ENCODE measurements around the gene TPM2. TPM values are rescaled to one million over a fixed set of nuclear protein-coding genes. Genes with fewer than 3 reads are reported as not detected.

TPM2 gene
- total RNA-seq: 17.1 and 24.1 TPM in 2 replicates

DNA sequence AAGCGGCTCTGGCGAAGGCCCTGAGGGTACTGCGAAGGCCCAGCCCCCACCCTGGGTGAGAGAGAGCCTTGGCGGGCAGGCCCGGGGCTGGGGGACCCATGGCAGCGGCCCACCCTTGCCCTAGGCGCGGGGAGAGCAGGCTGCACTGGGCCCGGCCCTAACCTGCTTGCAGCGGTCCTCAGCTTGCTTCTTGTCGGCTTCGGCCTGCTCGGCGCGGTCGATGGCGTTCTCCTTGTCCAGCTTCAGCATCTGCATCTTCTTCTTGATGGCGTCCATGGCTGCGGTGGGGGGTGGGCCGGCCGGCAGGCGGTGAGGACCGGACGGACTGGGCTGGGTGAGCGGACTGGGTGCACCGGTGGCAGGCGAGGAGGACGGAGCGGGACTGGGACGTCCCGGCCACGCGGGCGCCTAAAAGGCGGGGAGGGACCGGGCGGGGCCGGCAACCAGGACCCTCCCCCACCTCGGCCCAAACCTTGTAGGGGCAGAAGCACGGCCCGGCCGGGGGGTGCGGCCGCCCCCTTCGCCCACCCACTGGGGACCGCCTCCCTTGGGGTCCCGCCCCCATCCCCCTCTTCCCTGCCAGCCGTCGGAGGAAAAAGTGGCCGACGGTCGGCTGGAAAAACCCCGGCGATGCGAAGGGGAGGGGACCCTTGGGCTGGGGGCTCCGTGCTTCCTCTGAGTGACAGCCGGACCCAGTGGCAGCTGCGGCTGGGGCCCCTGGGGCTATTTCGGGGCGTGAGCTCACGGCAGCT is at the start of gene TPM2:
Gene TPM2 (minus strand): TSS at position 384 of the 752 bp plus-strand sequence. CDS start 108 bp downstream, at position 276.

DNA sequence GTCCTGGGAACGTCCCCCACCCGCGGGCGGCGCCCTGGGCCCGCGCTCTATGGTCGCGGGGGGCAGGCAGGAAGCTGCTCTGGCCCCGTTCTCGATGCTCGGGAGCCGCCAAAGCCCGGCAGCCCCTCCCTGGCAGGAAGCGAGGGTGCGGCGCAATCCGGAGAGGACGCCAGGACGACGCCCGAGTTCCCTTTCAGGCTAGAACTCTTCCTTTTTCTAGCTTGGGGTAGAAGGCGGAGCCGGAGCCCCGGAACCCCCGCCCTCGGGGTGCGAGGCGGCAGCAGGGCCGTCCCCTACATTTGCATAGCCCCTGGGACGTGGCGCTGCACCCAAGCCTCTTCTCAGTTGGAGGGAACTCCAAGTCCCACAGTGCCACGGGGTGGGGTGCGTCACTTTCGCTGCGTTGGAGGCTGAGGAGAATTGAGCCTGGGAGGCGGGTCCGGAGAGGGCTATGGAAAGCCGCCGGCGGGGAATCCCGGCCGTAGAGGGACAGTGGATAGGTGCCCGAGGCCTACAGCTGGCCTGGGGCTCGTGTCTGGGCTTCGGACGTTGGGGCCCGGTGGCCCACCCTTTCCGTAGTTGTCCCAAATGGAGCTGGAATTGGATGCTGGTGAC is 42.6 kb upstream of the TPM2 start, which contains the start of the genes CREB3 and TLN1:
Gene CREB3 (plus strand): TSS at position 482 of the 615 bp plus-strand sequence. CDS start 107 bp downstream, at position 589.
Gene TLN1 (minus strand): TSS at position 11 of the 615 bp plus-strand sequence. CDS start 6,501 bp downstream, outside the sequence.

GRCh38 chr9:35673132-35674024 is 16.3 kb downstream of the TPM2 start, which contains the start of gene CA9:
TSS of gene CA9 (plus strand) at chr9:35673928. CDS start at chr9:35673960, 32 bp downstream.

GRCh38 chr9:35664531-35665470 is 24.9 kb downstream of the TPM2 start, which contains the start of gene ARHGEF39:
TSS of gene ARHGEF39 (minus strand) at chr9:35665195. CDS start at chr9:35665169, 26 bp downstream.

DNA sequence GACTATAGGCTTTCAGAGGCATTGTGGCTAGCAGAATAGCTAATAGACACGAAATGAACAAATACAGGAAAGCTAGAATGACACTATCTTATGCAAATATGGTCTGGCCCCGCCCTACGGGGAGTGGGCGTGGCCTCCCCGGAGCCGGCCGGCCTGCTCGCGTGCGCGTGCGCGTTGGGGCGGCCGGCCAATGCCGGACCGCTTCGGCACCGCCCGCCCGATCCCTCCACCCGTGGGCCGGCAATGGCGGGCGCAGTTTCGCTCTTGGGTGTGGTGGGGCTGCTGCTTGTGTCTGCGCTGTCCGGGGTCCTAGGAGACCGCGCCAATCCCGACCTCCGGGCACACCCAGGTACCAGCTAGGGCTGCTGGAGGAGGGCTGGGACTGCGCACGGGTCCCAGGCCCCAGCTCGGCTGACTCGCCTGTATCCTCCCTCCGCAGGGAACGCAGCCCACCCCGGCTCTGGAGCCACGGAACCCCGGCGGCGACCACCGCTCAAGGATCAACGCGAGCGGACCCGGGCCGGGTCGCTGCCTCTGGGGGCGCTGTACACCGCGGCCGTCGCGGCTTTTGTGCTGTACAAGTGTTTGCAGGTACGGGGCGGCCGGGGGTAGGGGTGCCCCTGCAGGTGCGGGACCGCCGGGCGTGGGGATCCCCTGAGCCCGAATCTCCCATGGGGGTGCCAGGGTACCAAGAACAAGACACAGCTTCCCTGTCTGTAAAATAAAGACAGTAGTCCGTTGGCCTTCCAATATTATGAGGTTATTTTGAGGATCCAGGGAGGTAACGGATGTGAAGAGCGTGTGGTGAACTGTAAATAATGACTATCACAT is 31.4 kb downstream of the TPM2 start, which contains the start of gene CCDC107:
Gene CCDC107 (plus strand): TSS at position 156 of the 831 bp plus-strand sequence. CDS start 88 bp downstream, at position 244.

DNA sequence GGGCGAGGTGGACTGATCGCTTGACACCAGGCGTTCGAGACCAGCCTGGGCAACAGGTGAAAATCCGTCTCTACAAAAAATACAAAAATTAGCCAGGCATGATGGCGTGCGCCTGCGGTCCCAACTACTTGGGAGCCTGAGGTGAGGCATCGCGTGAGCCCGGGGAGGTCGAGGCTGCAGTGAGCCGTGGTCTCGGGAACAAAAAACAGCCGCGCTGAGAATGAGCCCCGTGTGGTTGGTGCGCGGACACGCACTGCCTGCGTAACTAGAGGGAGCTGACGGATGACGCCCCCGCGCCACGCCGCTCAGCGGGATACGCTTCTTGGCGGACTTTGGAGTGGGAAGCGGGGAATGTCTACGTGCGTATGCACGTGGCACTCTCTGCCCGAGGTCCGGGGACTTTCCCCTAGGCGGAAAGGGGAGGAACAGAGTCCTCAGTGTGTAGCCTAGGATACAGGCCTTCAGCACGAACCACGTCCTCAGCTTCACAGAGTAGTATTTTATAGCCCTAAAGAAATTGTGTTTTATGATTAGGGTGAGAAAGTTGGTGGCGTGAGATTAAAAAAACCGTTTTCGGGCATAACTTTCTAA is 32.1 kb downstream of the TPM2 start, which contains the start of gene RMRP:
Gene RMRP (minus strand): TSS at position 474 of the 591 bp plus-strand sequence.

DNA sequence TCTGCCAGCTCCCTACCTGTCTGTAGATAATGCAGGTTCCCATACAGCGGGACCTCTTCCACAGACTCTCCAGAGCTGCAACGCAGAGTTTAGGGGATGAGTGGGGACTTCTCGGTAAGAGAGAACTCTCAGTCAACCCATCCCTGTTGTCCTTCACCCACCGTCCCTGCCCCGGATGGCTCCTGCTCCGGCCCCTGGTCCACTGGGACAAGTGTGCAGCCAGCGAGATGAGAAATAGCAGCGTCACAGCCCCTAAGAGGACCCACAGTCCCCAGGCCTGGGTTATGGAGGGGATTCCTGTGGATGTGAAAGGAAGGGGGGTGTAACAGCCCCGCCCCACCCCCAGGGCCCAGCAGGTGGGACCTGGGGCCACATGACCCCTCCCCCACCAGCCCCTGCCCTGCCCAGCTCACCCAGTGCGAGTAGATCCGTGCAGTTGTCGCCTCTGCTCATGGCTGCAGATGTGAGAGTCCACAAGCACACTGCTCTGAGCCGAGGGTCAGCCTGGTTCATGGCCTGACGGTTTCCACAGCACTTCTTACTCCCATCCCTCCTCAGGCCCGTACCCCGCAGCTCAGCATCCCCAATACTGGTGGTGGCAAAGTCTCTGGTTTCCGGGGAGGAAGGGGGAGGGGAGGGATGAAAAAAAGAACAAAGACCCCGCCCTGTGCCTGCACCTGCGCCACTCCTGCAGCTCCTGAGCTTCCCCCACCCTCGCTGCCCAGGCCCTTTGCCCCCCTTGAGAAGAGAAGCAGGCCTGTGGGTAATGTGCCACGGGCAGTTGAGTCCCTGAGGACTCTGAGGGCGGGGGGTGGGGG is 39.2 kb downstream of the TPM2 start, which contains the start of gene SIT1:
Gene SIT1 (minus strand): TSS at position 591 of the 818 bp plus-strand sequence. CDS start 78 bp downstream, at position 513.

Other genes starting within 250 kb of the TPM2 start
- gene RUSC2, start 199.8 kb downstream of the TPM2 start, total RNA-seq: 12.6 and 27.9 TPM in 2 replicates
- gene TESK1, start 84.7 kb downstream of the TPM2 start, total RNA-seq: 4.5 and 8.5 TPM in 2 replicates
- gene CD72, start 71.5 kb downstream of the TPM2 start, total RNA-seq: 0.13 TPM in 1 of 2 replicates, not detected in the other
- not detected in 2 replicates for gene SIT1, start 39.0 kb downstream of the TPM2 start, total RNA-seq
- gene RMRP, start 31.9 kb downstream of the TPM2 start, total RNA-seq: 15,158 and 208,384 TPM in 2 replicates
- gene CCDC107, start 31.6 kb downstream of the TPM2 start, total RNA-seq: 10.3 and 13.6 TPM in 2 replicates
- gene ARHGEF39, start 24.7 kb downstream of the TPM2 start, total RNA-seq: 0.65 and 1.5 TPM in 2 replicates
- gene CA9, start 16.0 kb downstream of the TPM2 start, total RNA-seq: not detected in 2 replicates
- 184 and 408 TPM in 2 replicates for gene TLN1, start 42.3 kb upstream of the TPM2 start, total RNA-seq
- 39.2 and 57.3 TPM in 2 replicates for gene CREB3, start 42.7 kb upstream of the TPM2 start, total RNA-seq
- 50.3 and 121 TPM in 2 replicates for gene GBA2, start 59.3 kb upstream of the TPM2 start, total RNA-seq
- gene RGP1, start 59.4 kb upstream of the TPM2 start, total RNA-seq: 8.6 and 12.1 TPM in 2 replicates
- 6.2 and 90.9 TPM in 2 replicates for gene MSMP, start 64.4 kb upstream of the TPM2 start, total RNA-seq
- gene NPR2, start 101.7 kb upstream of the TPM2 start, total RNA-seq: 3.2 and 4.1 TPM in 2 replicates
- 0.32 TPM in 1 of 2 replicates, not detected in the other for gene SPAG8, start 122.3 kb upstream of the TPM2 start, total RNA-seq
- gene HINT2, start 125.1 kb upstream of the TPM2 start, total RNA-seq: 7.1 and 25.1 TPM in 2 replicates
- gene FAM221B, start 138.8 kb upstream of the TPM2 start, total RNA-seq: not detected in 2 replicates
- gene TMEM8B, start 139.3 kb upstream of the TPM2 start, total RNA-seq: 0.16 and 0.57 TPM in 2 replicates
- gene OR13J1, start 180.5 kb upstream of the TPM2 start, total RNA-seq: not detected in 2 replicates
- gene HRCT1, start 216.3 kb upstream of the TPM2 start, total RNA-seq: 0.32 and 3.5 TPM in 2 replicates
- gene SPAAR, start 219.6 kb upstream of the TPM2 start, total RNA-seq: 3.4 and 5.8 TPM in 2 replicates

Measured in bladder microvascular endothelial cell (primary cell).